Esophagus (tissue), 2 donors: ENCODE data around the gene SMNDC1. TPM values are rescaled to one million over a fixed set of nuclear protein-coding genes. Genes with fewer than 3 reads are reported as not detected.

Experiments used
- H3K27ac ChIP-seq, 2 donors: one replicate each; pipeline ENCODE4 v1.5.1; 2013; ENCODE audit warnings: low read depth in 2 of 2, mild to moderate bottlenecking in 2 of 2, inconsistent platforms in 1 of 2, low read length in 1 of 2, moderate library complexity in 1 of 2
- H3K27me3 ChIP-seq, 2 donors: one replicate each; pipeline ENCODE4 v1.6.1; 2013; ENCODE audit warnings: low read length in 2 of 2, control low read depth in 1 of 2, mild to moderate bottlenecking in 1 of 2; ENCODE audit not compliant: insufficient read depth in 2 of 2, control insufficient read depth in 1 of 2
- H3K36me3 ChIP-seq, 2 donors: one replicate each; pipeline ENCODE4 v1.6.1; 2013; ENCODE audit warnings: low read length in 1 of 2; ENCODE audit not compliant: control insufficient read depth in 2 of 2, insufficient read depth in 2 of 2
- H3K4me1 ChIP-seq, 2 donors: one replicate each; pipeline ENCODE4 v1.6.1; 2013; ENCODE audit warnings: low read length in 1 of 2; ENCODE audit not compliant: control insufficient read depth in 2 of 2, insufficient read depth in 2 of 2
- H3K4me3 ChIP-seq, 2 donors: one replicate each; pipeline ENCODE4 v1.5.1; 2013; ENCODE audit warnings: low read length in 2 of 2, mild to moderate bottlenecking in 2 of 2, low read depth in 1 of 2, moderate library complexity in 1 of 2
- H3K9me3 ChIP-seq, 2 donors: one replicate each; pipeline ENCODE4 v1.6.1; 2013; ENCODE audit warnings: mild to moderate bottlenecking in 2 of 2, low read depth in 1 of 2, low read length in 1 of 2, moderate library complexity in 1 of 2; ENCODE audit not compliant: control insufficient read depth in 2 of 2, insufficient read depth in 1 of 2
- WGBS, 2 donors: extraction: QIAGEN DNeasy Blood & Tissue Kit; methylation state at CpG; one replicate each; pipeline ENCODE4 v1.1.7; 2013; 5-methylcytosine and 5-hydroxymethylcytosine counted together
- polyA plus RNA-seq, 2 donors: library from polyadenylated mRNA; stranded (reverse); fragments of 200-250 nt; gene quantifications; one replicate each; pipeline ENCODE4 v1.2.3, GENCODE V29; 2013
- donor health status: healthy with polysubstance abuse.
- donor health status: Bipolar disorder and iron deficiency.

SMNDC1 gene
- polyA plus RNA-seq, 2 donors: 7.8 to 11.1 TPM

DNA sequence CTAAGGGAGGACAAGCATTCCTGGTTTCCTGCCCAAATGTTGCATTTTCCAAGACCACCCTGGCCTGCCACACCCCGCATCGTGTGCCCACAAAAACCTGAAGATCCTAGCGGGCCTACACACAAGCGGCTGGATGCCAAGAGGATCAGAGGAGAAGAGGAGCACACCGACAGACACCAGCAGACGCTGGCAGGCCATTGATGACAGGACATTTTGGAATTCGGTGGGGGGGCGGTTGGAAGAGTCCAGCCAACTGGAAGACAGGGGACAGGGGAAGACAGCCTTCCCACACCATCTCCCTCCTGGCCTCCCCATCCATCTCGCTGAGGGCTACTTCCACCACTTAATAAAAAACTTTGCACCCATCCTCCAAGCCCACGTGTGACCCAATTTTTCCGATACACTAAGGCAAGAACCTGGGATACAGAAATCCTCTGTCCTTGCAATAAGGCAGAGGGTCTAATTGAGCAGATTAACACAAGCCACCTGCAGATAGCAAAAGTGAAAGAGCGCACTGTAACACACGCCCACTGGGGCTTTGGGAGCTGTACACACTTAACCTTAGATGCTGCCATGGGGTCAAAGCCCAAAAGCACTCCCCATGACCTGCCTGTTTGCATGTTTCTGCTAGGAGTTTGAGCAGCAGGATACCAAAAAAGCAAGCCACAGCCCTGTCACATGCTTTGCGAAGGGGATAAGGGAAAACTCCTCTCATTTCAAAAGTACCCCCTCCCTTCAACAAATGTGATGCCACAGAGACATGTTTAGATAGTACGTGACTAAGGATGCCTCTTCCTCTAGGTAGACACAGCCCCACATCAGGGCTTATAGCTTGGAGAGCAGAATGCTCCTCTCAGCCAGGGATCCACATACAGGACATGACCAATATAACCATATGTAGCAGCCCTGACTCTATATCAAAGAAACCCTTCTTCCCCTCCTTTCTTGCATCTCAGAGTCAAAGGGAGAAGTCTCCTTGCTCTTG lies 13.4 kb upstream of the SMNDC1 start:
- H3K27ac ChIP-seq: no peak overlapping the region
- no peak overlapping the region for H3K4me3 ChIP-seq
- no peaks in the 10 kb centered on the region for H3K9me3 ChIP-seq
- no peaks in the 10 kb centered on the region for H3K4me1 ChIP-seq
- no peaks in the 10 kb centered on the region for H3K36me3 ChIP-seq
- no peaks in the 10 kb centered on the region for H3K27me3 ChIP-seq
- WGBS, 2 donors: 88 to 89% methylated on average over 15 of the region's 15 CpGs

DNA sequence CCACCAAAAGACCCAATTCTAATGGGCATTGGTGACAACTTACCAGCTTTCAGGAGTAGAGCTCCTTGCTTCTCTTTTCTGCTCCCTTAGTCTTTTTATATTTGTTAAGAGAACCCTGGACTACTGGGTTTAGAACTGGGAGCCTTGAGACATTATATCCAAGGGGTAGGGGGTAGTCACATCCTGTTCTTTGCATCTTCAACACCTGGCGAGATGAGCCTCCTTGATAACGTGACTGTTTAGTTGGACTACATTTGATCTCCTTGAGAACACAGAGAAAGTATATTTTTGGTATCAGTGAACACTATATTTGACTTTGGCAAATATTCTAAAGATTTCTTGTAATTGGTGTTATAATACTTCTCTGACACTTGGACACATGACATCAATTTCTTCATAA lies 9.0 kb upstream of the SMNDC1 start:
- H3K27me3 ChIP-seq: no peaks in the 10 kb centered on the region
- H3K4me3 ChIP-seq: no peak overlapping the region
- H3K9me3 ChIP-seq: no peaks in the 10 kb centered on the region
- WGBS, 2 donors: 66 to 73% methylated on average over 2 of the region's 2 CpGs
- H3K4me1 ChIP-seq: no peaks in the 10 kb centered on the region
- no peaks in the 10 kb centered on the region for H3K36me3 ChIP-seq
- no peak overlapping the region for H3K27ac ChIP-seq

DNA sequence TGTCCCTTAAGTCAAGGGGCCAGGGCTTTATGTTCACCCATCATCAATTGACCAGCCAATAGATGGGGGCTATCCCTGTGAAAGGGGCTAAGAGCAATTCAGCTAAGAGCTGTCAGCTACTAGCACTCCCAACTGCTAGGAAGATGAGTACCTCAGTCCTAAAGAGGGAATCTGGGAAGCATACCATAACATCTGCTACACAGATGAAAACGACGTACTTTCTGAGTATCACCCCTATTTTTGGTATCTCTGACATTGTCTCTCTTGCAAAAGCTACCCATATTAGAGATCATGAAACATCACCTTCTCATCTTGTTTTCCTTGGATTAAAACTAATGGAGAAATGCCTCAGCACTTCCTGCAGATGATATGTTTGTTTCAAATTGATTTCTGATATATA lies 7.5 kb upstream of the SMNDC1 start:
- no peaks in the 10 kb centered on the region for H3K9me3 ChIP-seq
- no peak overlapping the region for H3K27ac ChIP-seq
- WGBS, 2 donors: 61 to 73% methylated on average over 2 of the region's 2 CpGs
- no peaks in the 10 kb centered on the region for H3K36me3 ChIP-seq
- H3K4me1 ChIP-seq: no peaks in the 10 kb centered on the region
- H3K27me3 ChIP-seq: no peaks in the 10 kb centered on the region
- no peak overlapping the region for H3K4me3 ChIP-seq

DNA sequence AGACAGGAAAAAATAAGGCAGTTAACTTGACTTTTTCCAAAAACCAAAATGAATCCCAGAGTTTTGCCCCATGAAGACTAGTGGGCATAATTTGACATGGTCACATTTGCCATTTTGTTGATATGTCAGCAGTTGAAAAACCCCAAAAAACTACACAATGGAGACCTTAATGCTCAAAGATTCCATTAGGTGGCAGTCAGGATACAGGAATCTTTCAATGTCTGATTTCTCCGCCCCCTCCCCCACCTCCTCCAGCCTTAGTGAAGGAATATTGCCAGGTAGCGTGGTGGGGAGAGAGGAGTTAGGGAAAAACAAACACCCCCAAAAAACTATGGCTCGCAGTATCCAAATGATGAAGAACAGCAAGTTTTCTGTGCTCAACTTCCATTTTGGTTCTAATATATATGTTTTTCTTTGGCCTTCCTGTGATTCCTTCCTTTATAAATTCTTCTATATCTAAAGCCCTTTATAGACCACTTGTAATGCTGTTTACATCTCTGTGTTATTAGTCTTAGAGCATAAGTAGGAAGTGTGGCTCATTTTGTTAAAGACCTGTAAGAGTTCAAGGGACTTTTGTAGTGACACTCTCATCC lies 6.7 kb upstream of the SMNDC1 start:
- no peak overlapping the region for H3K27ac ChIP-seq
- no peaks in the 10 kb centered on the region for H3K27me3 ChIP-seq
- no peaks in the 10 kb centered on the region for H3K36me3 ChIP-seq
- 1 to 2% methylated on average over 3 of the region's 3 CpGs for WGBS, 2 donors
- no peaks in the 10 kb centered on the region for H3K4me1 ChIP-seq
- H3K4me3 ChIP-seq: no peak overlapping the region
- no peaks in the 10 kb centered on the region for H3K9me3 ChIP-seq

DNA sequence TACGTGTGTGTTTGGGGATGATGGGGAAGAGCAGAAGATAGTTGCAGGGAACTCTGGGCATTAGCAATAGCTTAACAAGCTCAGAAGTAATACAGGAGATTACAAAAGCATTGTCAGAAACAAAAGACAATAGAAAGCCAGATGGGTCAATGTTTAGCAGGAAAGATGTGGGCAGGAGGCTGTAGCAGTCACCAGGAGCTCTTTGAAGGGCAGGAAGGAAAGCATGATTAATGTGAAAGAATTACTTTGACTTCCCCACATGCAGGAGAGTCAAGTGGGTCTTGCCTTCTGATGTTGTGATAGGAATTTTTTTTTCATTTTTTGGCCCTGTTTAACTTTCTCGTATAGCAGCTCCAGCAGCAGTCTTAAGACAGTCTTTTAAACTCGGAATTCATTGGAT lies 6.0 kb upstream of the SMNDC1 start:
- Histone ChIP-seq H3K27ac (no peak overlapping the region), H3K36me3 (no peaks in the 10 kb centered on the region)
- 43 to 48% methylated on average over 3 of the region's 3 CpGs for WGBS, 2 donors

DNA sequence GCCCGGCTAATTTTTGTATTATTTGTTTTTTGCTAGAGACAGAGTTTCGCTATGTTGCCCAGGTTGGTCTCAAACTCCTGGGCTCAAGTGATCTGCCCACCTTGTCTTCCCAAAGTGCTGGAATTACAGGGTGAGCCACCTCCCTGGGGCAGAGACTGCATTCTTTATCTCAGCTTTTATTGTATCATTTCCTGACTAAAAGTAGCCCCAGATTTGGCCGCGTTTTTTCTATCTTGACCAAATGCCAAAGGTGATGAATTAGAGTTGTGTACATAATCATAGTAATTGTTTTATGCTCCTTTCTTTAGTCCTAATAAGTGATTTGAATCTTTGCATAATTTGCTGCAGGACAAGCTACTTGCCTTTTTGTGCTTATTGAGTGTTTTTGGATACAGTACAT lies 3.1 kb upstream of the SMNDC1 start:
- Histone ChIP-seq H3K36me3 (no peaks in the 10 kb centered on the region), H3K27me3 (no peaks in the 10 kb centered on the region), H3K27ac (no peak overlapping the region), H3K4me3 (no peak overlapping the region), H3K4me1 (no peaks in the 10 kb centered on the region), H3K9me3 (no peaks in the 10 kb centered on the region)
- 51 to 52% methylated on average over 4 of the region's 4 CpGs for WGBS, 2 donors

More for the DNA sequence above, 6.0 kb upstream of the SMNDC1 start:
- no peaks in the 10 kb centered on the region for H3K27me3 ChIP-seq
- no peaks in the 10 kb centered on the region for H3K4me1 ChIP-seq
- H3K9me3 ChIP-seq: no peaks in the 10 kb centered on the region
- no peak overlapping the region for H3K4me3 ChIP-seq

DNA sequence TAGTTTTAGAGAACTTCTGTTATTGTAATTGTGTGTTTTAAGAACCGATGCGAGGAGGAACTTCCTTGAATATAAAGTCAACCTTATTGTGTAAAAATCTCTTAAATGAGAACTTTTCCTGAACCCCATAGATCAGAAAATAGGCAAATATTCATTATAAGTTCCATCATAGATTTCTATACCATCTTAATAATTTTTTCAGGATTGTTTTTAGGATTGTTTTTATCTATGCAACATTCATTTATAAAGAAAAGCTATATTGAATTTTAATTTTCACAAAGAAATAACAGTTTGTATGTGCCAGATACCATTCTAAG lies 1.7 kb upstream of the SMNDC1 start:
- Histone ChIP-seq H3K27me3 (no peaks in the 10 kb centered on the region), H3K4me1 (no peaks in the 10 kb centered on the region), H3K4me3 (no peak overlapping the region), H3K9me3 (no peaks in the 10 kb centered on the region), H3K27ac (no peak overlapping the region), H3K36me3 (no peaks in the 10 kb centered on the region)
- 2 to 5% methylated on average over 2 of the region's 2 CpGs for WGBS, 2 donors

DNA sequence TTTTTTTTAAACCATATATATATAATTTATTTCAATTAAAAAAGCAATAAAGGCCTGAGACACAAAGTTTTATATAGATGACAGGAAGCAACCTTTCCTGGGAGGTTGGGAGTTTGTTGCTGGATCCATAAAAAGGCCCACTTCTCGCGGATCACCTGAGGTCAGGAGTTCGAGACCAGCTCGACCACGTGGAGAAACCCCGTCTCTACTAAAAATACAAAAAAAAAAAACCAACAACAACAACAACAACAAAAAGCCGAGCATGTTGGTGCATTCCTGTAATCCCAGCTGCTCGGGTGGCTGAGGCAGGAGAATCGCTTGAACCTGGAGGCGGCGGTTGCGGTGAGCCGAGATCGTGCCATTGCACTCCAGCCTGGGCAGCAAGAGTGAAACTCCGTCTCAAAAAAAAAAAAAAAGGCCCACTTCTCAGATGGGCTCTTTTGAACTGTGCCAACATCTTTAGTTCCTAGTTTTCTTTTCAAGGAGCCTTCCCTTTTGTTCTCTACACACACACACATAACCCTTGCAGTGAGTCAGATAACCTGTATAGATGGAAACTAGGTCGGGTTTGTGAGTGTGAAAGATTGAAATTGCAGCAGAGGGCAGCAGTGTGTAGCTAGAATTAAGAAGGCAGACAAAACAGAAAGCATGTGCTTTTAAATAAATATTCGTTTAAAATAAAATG lies 1.2 kb upstream of the SMNDC1 start:
- Histone ChIP-seq H3K4me1 (no peaks in the 10 kb centered on the region), H3K27me3 (no peaks in the 10 kb centered on the region), H3K9me3 (no peaks in the 10 kb centered on the region), H3K27ac (peak overlapping the region in 1 of 2 donors; percentile 69), H3K4me3 (no peak overlapping the region), H3K36me3 (no peaks in the 10 kb centered on the region)
- WGBS, 2 donors: 54 to 60% methylated on average over 17 of the region's 17 CpGs

DNA sequence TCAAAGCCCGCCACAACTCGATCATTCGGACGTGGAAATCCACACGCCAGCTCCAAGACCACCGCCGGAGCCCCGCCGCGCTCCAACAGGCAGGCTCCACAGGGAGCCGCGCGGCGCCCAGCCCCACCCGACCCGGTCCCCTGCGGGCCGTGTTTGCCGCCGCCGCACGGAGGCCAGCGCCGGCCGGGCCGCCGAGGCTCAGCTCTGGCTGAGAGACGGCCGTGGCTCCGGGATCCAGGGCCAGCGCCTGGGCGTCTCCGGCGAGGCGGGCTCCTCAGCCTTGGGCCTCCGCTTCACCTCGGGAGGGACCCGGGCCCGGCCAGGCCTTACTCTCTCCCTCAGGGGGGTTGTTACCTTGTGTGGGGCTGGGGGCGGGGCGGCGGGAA lies 333 bp downstream of the SMNDC1 start:
- no peaks in the 10 kb centered on the region for H3K27me3 ChIP-seq

More for the DNA sequence above, 333 bp downstream of the SMNDC1 start:
- H3K9me3 ChIP-seq: no peaks in the 10 kb centered on the region
- WGBS, 2 donors: 1% methylated on average over 30 to 42 of the region's 42 CpGs
- peak overlapping the region; percentile 89 to 93 for H3K4me3 ChIP-seq
- H3K4me1 ChIP-seq: no peaks in the 10 kb centered on the region
- peaks cover 0 to 4% of the 10 kb centered on the region in 2 donors for H3K36me3 ChIP-seq
- peak overlapping the region; percentile 93 for H3K27ac ChIP-seq
